PFSK-1 (cell line): Measurements from ENCODE around the gene LYSMD4.

ENCODE experiments used
- FOXP2 ChIP-seq: optimal IDR thresholded peaks from 2 replicates; pipeline ENCODE3; 2011; ENCODE audit warnings: borderline replicate concordance, control low read depth, inconsistent platforms; ENCODE audit not compliant: insufficient read depth; ENCODE audit errors: extremely low read length, extremely low read depth
- POLR2AphosphoS5 ChIP-seq: IDR thresholded peaks from 2 replicates; pipeline ENCODE4 v1.6.1; 2012; ENCODE audit warnings: low read depth, mild to moderate bottlenecking, control low read depth, low read length, moderate library complexity
- SIN3A ChIP-seq: IDR thresholded peaks from 2 replicates; pipeline ENCODE4 v1.6.1; 2012; ENCODE audit warnings: mild to moderate bottlenecking, low read length, moderate library complexity, borderline replicate concordance; ENCODE audit not compliant: insufficient read depth
- TAF1 ChIP-seq: IDR thresholded peaks from 2 replicates; pipeline ENCODE4 v1.6.1; 2012; ENCODE audit warnings: low read length, control low read depth, borderline replicate concordance; ENCODE audit not compliant: insufficient read depth
- TF ChIP-seq, protein P1 (sequence below), 2 experiments: IDR thresholded peaks; 2 replicates each; pipeline versions ENCODE4 v1.6.1 to v1.8.0; 2011 to 2012; ENCODE audit warnings: low read depth in 2 of 2, low read length in 2 of 2, control low read depth in 1 of 2, inconsistent platforms in 1 of 2, mild to moderate bottlenecking in 1 of 2, moderate library complexity in 1 of 2; ENCODE audit not compliant: insufficient read depth in 1 of 2

LYSMD4 gene

DNA sequence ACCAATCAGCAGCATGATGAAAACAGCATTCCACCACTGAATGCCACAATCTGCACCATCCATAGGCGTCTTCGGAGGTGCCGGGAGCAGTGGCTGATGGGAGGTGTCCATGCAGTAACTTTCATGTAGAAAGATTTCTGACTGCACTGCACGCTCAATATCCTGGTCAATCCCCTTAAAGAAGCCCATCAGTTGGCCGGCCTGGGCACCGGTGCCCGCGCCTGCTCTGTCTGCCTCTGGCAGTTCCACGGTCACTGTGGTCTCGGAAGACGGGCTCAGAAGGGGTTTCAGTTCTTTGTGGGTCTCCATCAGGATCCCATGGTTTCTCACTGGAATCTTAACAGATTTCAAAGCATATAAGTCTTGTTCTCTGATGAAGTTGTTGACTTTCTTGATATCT lies 3.9 kb downstream of the LYSMD4 start:
- TF ChIP-seq, protein P1, sequence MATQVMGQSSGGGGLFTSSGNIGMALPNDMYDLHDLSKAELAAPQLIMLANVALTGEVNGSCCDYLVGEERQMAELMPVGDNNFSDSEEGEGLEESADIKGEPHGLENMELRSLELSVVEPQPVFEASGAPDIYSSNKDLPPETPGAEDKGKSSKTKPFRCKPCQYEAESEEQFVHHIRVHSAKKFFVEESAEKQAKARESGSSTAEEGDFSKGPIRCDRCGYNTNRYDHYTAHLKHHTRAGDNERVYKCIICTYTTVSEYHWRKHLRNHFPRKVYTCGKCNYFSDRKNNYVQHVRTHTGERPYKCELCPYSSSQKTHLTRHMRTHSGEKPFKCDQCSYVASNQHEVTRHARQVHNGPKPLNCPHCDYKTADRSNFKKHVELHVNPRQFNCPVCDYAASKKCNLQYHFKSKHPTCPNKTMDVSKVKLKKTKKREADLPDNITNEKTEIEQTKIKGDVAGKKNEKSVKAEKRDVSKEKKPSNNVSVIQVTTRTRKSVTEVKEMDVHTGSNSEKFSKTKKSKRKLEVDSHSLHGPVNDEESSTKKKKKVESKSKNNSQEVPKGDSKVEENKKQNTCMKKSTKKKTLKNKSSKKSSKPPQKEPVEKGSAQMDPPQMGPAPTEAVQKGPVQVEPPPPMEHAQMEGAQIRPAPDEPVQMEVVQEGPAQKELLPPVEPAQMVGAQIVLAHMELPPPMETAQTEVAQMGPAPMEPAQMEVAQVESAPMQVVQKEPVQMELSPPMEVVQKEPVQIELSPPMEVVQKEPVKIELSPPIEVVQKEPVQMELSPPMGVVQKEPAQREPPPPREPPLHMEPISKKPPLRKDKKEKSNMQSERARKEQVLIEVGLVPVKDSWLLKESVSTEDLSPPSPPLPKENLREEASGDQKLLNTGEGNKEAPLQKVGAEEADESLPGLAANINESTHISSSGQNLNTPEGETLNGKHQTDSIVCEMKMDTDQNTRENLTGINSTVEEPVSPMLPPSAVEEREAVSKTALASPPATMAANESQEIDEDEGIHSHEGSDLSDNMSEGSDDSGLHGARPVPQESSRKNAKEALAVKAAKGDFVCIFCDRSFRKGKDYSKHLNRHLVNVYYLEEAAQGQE (IDR thresholded peaks at IDR 0.05; ENCODE audit: insufficient read depth in 1 of 2, low read depth in 2 of 2, low read length in 2 of 2): no peak
- TF ChIP-seq SIN3A (no peak), POLR2AphosphoS5 (no peak), FOXP2 (no peak), TAF1 (no peak)

DNA sequence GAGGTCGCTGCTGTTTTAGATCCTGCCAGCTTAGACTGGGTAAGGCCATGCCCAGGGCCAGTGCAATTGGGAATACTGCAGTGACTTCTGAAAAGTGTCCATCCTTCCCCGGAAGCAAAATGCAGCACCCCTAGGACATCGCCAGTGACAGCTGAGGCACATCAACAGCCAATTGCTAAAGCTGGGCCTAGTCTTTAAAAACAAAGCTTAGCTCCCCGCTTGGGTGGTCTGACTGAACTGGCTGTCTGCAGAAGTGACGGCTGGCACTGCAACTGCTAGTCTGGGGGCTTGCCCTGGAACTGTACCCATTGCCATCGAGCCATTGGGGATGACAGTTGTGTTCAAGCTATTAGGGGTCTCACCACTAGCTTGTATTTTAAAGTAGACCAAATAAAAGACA lies 4.3 kb downstream of the LYSMD4 start:
- TF ChIP-seq POLR2AphosphoS5: no peak
- no peak for TF ChIP-seq TAF1
- no peak for TF ChIP-seq SIN3A
- no peak for TF ChIP-seq FOXP2

DNA sequence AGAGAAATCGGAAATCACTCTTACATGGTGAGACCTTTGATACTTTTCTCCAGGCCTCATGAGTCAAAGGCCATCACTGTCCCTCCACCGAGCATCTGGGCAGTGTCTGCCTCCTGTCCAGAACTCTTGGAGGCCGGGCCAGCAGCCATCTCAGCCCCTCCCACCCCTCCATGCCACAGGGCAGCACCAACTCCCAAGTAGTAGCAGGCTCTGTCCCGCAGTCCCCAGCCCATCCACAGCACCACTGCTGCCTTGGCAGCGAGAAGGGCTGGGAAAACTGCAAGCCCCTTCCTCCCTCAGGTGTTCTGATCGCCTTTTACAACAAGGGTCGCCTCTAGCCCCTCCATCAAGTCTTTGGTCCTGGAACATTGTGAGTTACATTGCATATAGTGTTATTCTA lies 5.5 kb downstream of the LYSMD4 start:
- TF ChIP-seq, protein P1 (IDR thresholded peaks at IDR 0.05; ENCODE audit: insufficient read depth in 1 of 2, low read depth in 2 of 2, low read length in 2 of 2): no peak
- TF ChIP-seq TAF1 (no peak), POLR2AphosphoS5 (no peak), SIN3A (no peak), FOXP2 (no peak)

DNA sequence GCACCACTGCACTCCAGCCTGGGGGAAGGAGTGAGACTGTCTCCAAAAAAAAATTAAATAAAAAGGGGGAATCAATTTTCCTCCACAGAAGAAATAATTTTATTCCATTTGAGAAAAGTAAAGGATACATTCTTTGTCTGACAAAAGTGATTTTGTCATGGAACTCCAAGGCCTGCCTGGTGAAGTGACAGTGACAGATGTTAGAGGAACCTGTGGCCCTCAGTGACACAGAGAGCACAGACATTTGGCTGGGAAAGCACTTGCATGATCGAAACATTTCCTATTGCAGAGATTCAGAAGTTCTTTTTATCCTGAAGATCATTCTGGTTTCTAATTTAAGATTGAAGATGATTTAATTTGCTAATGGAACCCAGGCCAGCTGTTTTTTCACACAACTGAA lies 5.9 kb downstream of the LYSMD4 start:
- TF ChIP-seq POLR2AphosphoS5 (no peak), SIN3A (no peak), FOXP2 (no peak), TAF1 (no peak)
- TF ChIP-seq, protein P1 (IDR thresholded peaks at IDR 0.05; ENCODE audit: insufficient read depth in 1 of 2, low read depth in 2 of 2, low read length in 2 of 2): no peak

DNA sequence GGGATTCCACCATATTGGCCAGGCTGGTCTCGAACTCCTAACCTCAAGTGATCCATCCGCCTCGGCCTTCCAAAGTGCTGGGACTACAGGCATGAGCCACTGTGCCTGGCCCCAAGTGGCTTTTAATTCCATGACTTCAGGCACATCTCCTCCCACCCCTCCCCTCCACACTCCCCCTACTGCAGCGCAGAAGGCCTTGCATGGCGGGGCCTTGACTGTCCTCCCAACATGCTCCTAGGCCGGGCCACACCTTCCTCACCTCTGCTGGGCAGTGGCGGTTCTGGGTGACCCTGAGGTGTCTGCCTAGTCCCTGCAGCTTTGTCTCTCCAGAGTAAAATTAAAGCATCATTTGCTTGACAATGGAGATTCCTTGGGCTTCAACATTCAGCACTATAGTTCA lies 6.9 kb downstream of the LYSMD4 start:
- no peak for TF ChIP-seq TAF1
- no peak for TF ChIP-seq POLR2AphosphoS5
- TF ChIP-seq, protein P1 (IDR thresholded peaks at IDR 0.05; ENCODE audit: insufficient read depth in 1 of 2, low read depth in 2 of 2, low read length in 2 of 2): no peak
- no peak for TF ChIP-seq FOXP2
- TF ChIP-seq SIN3A: no peak
